K562 (cell line): ENCODE results near the gene KAZN.

Source experiments
- EZH2 ChIP-seq: IDR thresholded peaks from 2 replicates; pipeline ENCODE4 v1.6.1; 2012; ENCODE audit warnings: low read depth, mild to moderate bottlenecking, inconsistent platforms, low read length, borderline replicate concordance
- JUND ChIP-seq, 2 experiments: IDR thresholded peaks; 2 replicates in 1 of 2; 3 replicates in 1 of 2; pipeline ENCODE4 v1.6.1; 2011; ENCODE audit warnings: borderline replicate concordance in 2 of 2, low read depth in 2 of 2, low read length in 2 of 2, improper control_type of control experiment in 1 of 2, missing biosample characterization in 1 of 2, missing genetic modification characterization in 1 of 2, missing genetic modification reagents in 1 of 2
- NR2F6 ChIP-seq: fragments of 450-650 bp; formaldehyde crosslinking; IDR thresholded peaks from 2 replicates; pipeline ENCODE4 v1.4.0; 2020; ENCODE audit warnings: mild to moderate bottlenecking
- POLR2AphosphoS5 ChIP-seq: IDR thresholded peaks from 2 replicates; pipeline ENCODE4 v1.6.1; 2011; ENCODE audit warnings: mild to moderate bottlenecking, low read depth, low read length, moderate library complexity; ENCODE audit not compliant: control insufficient read depth, insufficient read depth
- REST ChIP-seq, 2 experiments: fragments of 450-650 bp; formaldehyde crosslinking in 1 of 2; IDR thresholded peaks; 2 replicates each; pipeline versions ENCODE4 v1.4.0 to v1.6.1; 2014 to 2020; ENCODE audit warnings: mild to moderate bottlenecking in 2 of 2, borderline replicate concordance in 1 of 2, low read depth in 1 of 2
- SNRNP70 ChIP-seq: fragments of 200-400 bp; formaldehyde crosslinking; optimal IDR thresholded peaks from 2 replicates; pipeline ENCODE3; 2017; ENCODE audit warnings: low read depth, low read length
- ZNF780A ChIP-seq: fragments of 250-450 bp; sonication (Bioruptor Pico); IDR thresholded peaks from 2 replicates; pipeline ENCODE4 v1.5.0; 2021; ENCODE audit warnings: mild to moderate bottlenecking
- TF ChIP-seq, protein P1 (sequence below): sonication (generic); formaldehyde crosslinking; IDR thresholded peaks from 2 replicates; pipeline ENCODE4 v1.9.0; 2022; ENCODE audit warnings: mild to moderate bottlenecking, missing genetic modification reagents
- TF ChIP-seq, protein P2 (sequence below): sonication (generic); formaldehyde crosslinking; IDR thresholded peaks from 2 replicates; pipeline ENCODE4 v1.9.0; 2022; ENCODE audit warnings: mild to moderate bottlenecking, missing genetic modification reagents

DNA sequence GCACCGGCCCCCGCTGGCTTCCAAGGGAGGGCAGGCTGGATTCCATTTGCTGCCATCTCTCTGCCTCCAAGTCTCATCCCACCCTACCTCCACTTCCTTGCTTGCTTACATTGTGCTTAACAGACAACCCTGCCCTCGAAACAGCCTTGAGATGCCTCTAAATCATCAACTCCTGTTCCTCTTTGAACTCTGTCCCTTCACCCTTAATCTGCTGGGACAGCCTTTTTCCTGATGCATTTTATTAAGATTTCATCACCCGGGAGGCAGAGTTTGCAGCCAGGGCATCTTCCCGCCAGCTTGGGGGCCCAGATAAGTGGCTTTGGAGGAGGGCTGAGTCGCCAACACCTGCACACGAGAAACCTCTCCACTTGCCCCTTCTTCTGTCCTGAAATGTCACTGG is 192.5 kb downstream of the KAZN start:
- TF ChIP-seq SNRNP70 (no peak), JUND (IDR thresholded peaks at IDR 0.05; ENCODE audit: borderline replicate concordance, low read depth, low read length) (no peak), JUND (tag; IDR thresholded peaks at IDR 0.05; ENCODE audit: borderline replicate concordance, low read depth, low read length) (no peak), POLR2AphosphoS5 (no peak), NR2F6 (no peak), EZH2 (no peak), REST (IDR thresholded peaks at IDR 0.05; ENCODE audit: borderline replicate concordance) (no peak), REST (CRISPR knock-in tag; IDR thresholded peaks at IDR 0.05; ENCODE audit: low read depth) (no peak), ZNF780A (CRISPR knock-in tag) (no peak)
- TF ChIP-seq, protein P1, sequence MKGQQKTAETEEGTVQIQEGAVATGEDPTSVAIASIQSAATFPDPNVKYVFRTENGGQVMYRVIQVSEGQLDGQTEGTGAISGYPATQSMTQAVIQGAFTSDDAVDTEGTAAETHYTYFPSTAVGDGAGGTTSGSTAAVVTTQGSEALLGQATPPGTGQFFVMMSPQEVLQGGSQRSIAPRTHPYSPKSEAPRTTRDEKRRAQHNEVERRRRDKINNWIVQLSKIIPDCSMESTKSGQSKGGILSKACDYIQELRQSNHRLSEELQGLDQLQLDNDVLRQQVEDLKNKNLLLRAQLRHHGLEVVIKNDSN (CRISPR knock-in tag): no peak
- TF ChIP-seq, protein P2, sequence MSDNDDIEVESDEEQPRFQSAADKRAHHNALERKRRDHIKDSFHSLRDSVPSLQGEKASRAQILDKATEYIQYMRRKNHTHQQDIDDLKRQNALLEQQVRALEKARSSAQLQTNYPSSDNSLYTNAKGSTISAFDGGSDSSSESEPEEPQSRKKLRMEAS (CRISPR knock-in tag): no peak
